Sigmoid colon (tissue), 7 donors: ENCODE data around the gene MRPL34. TPM values are rescaled to one million over a fixed set of nuclear protein-coding genes. Genes with fewer than 3 reads are reported as not detected.

Source experiments
- DNase-seq: peaks from one replicate; pipeline ENCODE4 v3.0.0-alpha.2; 2019
- H3K27ac ChIP-seq, 4 donors: fragments of 200-600 bp; sonication (generic); one replicate each; pipeline ENCODE4 v1.5.1; 2016 to 2019; ENCODE audit warnings: mild to moderate bottlenecking in 1 of 4
- H3K27me3 ChIP-seq, 3 donors: fragments of 200-600 bp; sonication (generic); one replicate each; pipeline ENCODE4 v1.5.1; 2019; ENCODE audit warnings: mild to moderate bottlenecking in 1 of 3
- H3K36me3 ChIP-seq, 4 donors: fragments of 200-600 bp; sonication (generic); one replicate each; pipeline ENCODE4 v1.5.1; 2016 to 2019
- H3K4me1 ChIP-seq, 4 donors: fragments of 200-600 bp; sonication (generic); one replicate each; pipeline ENCODE4 v1.5.1; 2017 to 2019
- H3K4me3 ChIP-seq, 4 donors: fragments of 200-600 bp; sonication (generic); one replicate each; pipeline ENCODE4 v1.5.1; 2017 to 2019; ENCODE audit warnings: mild to moderate bottlenecking in 2 of 4, moderate library complexity in 1 of 4
- H3K9me3 ChIP-seq, 4 donors: fragments of 200-600 bp in 3 of 4; sonication (generic) in 3 of 4; one replicate each; pipeline versions ENCODE4 v1.5.1 to v1.6.1; 2013 to 2019
- EP300 ChIP-seq, 4 donors: sonication (generic); formaldehyde crosslinking; IDR thresholded peaks; one replicate each; pipeline ENCODE4 v1.6.1; 2017; ENCODE audit warnings: antibody characterized with exemption in 4 of 4
- POLR2A ChIP-seq, 2 donors: fragments of 450-650 bp; IDR thresholded peaks; one replicate each; pipeline ENCODE4 v1.6.1; 2016; ENCODE audit warnings: antibody characterized with exemption in 2 of 2, mild to moderate bottlenecking in 2 of 2, moderate library complexity in 2 of 2
- POLR2AphosphoS5 ChIP-seq, 4 donors: sonication (generic); formaldehyde crosslinking; IDR thresholded peaks; one replicate each; pipeline ENCODE4 v1.6.1; 2017; ENCODE audit warnings: antibody characterized with exemption in 4 of 4
- WGBS, 2 donors: extraction: QIAGEN DNeasy Blood & Tissue Kit; methylation state at CpG; one replicate each; pipeline ENCODE4 v1.1.7; 2013; 5-methylcytosine and 5-hydroxymethylcytosine counted together
- intact Hi-C: fragments of 100-400 bp; cut with DNase I; formaldehyde crosslinking; loops from one replicate; pipeline ENCODE4 v1.15.1; 2023
- polyA plus RNA-seq, 3 donors: library from polyadenylated mRNA; stranded (reverse); fragments of 200-250 nt; gene quantifications; one replicate each; pipeline ENCODE4 v1.2.3, GENCODE V29; 2013
- total RNA-seq, 4 donors: library from RNA; depleted of rRNA; stranded (reverse); fragments of >200 nt; gene quantifications; one replicate each; pipeline ENCODE4 v1.1.0, GENCODE V29; 2016
- TF ChIP-seq, protein P1 (sequence below), 4 experiments: fragments of 450-650 bp in 3 of 4; fragments of 200-600 bp in 1 of 4; IDR thresholded peaks; one replicate each; pipeline ENCODE4 v1.5.1; 2016 to 2019; ENCODE audit warnings: antibody characterized with exemption in 4 of 4, mild to moderate bottlenecking in 3 of 4, moderate library complexity in 2 of 4
- donor health status: healthy with polysubstance abuse.
- donor health status: Bipolar disorder and iron deficiency.
- donor health status: healthy.

MRPL34 gene
- total and polyA plus RNA-seq, 7 donors, result 174 to 476 (median 275) TPM

DNA sequence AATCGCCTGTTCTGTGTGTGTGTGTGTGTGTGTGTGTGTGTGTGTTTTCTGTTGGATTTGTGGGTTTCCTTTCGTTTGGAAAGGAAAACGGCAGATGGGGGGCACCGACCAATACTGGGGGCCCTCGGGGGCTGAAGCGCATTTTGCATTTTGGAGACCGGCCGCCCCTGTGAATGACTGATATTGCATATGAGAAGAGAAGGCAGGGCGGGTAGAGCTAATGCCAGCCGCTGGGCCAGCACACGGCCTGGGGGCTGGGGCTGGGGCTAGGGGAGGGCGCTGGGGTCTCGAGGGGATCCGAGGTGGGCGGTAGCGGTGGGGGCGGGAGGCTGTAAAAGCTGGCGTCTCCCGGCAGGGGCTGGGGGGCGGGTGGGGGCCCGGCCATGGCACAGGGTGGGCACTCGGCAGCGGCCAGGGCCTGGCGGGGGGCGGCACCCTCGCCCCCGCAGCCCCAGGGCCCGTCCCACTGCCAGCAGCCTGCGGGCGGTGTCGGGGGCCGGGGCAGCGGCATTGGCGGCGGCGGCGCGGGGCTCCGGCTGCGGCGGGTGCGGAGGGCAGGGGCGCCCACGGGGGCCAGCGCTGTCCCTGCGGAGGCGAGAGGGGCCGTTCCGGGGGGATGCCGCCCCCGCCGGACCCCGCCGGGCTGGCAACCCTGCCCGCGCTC is 17.8 kb downstream of the MRPL34 start:
- intact Hi-C loops, result no loop called here
- Histone ChIP-seq H3K4me3 (peak overlapping the region in 1 of 4 donors; percentile 28), H3K4me1 (peaks cover 0 to 11% (median 8%) of the 10 kb centered on the region in 4 donors), H3K36me3 (peaks cover 9 to 44% (median 21%) of the 10 kb centered on the region in 4 donors), H3K27ac (no peak overlapping the region), H3K27me3 (peaks cover 0 to 8% (median 0%) of the 10 kb centered on the region in 3 donors), H3K9me3 (no peaks in the 10 kb centered on the region)
- TF ChIP-seq, protein P1, sequence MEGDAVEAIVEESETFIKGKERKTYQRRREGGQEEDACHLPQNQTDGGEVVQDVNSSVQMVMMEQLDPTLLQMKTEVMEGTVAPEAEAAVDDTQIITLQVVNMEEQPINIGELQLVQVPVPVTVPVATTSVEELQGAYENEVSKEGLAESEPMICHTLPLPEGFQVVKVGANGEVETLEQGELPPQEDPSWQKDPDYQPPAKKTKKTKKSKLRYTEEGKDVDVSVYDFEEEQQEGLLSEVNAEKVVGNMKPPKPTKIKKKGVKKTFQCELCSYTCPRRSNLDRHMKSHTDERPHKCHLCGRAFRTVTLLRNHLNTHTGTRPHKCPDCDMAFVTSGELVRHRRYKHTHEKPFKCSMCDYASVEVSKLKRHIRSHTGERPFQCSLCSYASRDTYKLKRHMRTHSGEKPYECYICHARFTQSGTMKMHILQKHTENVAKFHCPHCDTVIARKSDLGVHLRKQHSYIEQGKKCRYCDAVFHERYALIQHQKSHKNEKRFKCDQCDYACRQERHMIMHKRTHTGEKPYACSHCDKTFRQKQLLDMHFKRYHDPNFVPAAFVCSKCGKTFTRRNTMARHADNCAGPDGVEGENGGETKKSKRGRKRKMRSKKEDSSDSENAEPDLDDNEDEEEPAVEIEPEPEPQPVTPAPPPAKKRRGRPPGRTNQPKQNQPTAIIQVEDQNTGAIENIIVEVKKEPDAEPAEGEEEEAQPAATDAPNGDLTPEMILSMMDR (IDR thresholded peaks at IDR 0.05), result no peak
- TF ChIP-seq POLR2AphosphoS5 (IDR thresholded peaks at IDR 0.05) (no peak), POLR2A (IDR thresholded peaks at IDR 0.05) (no peak), EP300 (IDR thresholded peaks at IDR 0.05) (no peak)
- 30 to 57% methylated on average over 56 of the region's 56 CpGs for WGBS, 2 donors
- DNase-seq, result no peak

DNA sequence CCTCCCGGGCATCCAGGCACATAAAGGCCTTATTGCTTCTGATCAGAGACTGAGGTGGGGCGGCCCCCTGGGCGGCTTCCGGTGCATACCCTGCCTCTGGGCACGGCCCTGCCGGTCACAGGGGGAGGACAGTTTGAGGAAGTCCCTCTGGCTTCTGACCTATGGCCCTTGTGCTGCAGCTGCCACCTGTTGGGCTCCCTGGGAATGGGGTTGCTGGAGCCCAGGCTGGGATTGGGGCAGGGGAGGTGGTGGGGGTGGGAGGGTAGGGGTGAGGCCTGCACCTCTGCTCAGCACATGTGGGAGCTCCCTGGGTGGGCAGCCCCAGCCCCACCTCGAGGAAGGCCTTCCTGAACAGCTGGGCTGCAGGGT is 18.3 kb downstream of the MRPL34 start:
- H3K27me3 ChIP-seq, result peaks cover 4 to 14% (median 5%) of the 10 kb centered on the region in 3 donors
- TF ChIP-seq POLR2A (IDR thresholded peaks at IDR 0.05) (no peak), POLR2AphosphoS5 (IDR thresholded peaks at IDR 0.05) (no peak), EP300 (IDR thresholded peaks at IDR 0.05) (no peak)
- TF ChIP-seq, protein P1 (IDR thresholded peaks at IDR 0.05), result no peak
- 30 to 44% methylated on average over 7 of the region's 7 CpGs for WGBS, 2 donors
- H3K36me3 ChIP-seq, result peaks cover 9 to 38% (median 19%) of the 10 kb centered on the region in 4 donors
- H3K9me3 ChIP-seq, result no peaks in the 10 kb centered on the region
- DNase-seq, result no peak
- intact Hi-C loops, result no loop called here
- H3K4me3 ChIP-seq, result peak overlapping the region in 1 of 4 donors; percentile 28
- no peak overlapping the region for H3K27ac ChIP-seq
- peaks cover 0 to 16% (median 14%) of the 10 kb centered on the region in 4 donors for H3K4me1 ChIP-seq

DNA sequence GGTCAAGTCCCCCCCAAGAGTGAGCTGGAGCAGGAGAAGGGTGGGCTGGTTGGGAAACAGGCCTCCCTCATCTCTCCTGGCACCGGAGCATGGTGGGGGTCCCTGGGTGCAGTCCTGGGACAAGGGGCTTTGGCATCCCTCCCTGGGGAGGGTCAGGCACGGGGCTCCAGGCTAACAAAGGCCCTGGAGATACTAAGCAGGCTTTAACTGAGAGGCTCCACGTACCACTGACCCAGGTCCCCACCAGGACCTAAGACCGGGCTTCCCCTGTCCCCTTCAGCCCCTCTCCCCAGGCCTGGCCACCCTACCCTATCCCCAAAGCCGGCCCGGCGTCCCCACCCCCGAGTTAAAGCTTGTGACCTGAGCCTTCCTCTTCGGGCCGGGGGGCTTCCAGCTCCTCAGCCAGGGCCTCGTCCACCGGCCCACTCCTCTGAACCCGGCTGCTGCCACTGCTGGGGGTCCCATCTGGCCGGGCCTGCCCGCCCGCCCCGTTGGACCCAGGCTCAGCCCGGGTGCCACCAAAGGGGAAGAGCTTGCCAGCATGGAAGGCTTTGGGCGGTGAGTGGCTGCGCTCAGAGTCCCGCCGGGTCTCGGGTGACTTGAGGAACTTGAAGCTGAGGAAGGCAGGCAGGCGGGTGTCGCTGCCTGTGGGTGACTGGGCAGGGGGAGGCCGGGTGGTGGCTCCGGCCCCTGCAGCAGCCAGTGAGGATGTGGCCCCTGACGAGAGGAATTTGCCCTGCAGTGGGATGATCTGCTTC is 18.9 kb downstream of the MRPL34 start:
- no peaks in the 10 kb centered on the region for H3K9me3 ChIP-seq
- no peak for DNase-seq
- peaks cover 5 to 19% (median 11%) of the 10 kb centered on the region in 3 donors for H3K27me3 ChIP-seq
- no peak overlapping the region for H3K4me3 ChIP-seq
- TF ChIP-seq, protein P1 (IDR thresholded peaks at IDR 0.05), result no peak
- TF ChIP-seq EP300 (IDR thresholded peaks at IDR 0.05) (no peak), POLR2AphosphoS5 (IDR thresholded peaks at IDR 0.05) (no peak), POLR2A (IDR thresholded peaks at IDR 0.05) (no peak)
- peaks cover 9 to 33% (median 14%) of the 10 kb centered on the region in 4 donors for H3K36me3 ChIP-seq
- intact Hi-C loops, result no loop called here
- peaks cover 0 to 22% (median 19%) of the 10 kb centered on the region in 4 donors for H3K4me1 ChIP-seq
- H3K27ac ChIP-seq, result no peak overlapping the region
- 93% methylated on average over 28 of the region's 28 CpGs for WGBS, 2 donors

DNA sequence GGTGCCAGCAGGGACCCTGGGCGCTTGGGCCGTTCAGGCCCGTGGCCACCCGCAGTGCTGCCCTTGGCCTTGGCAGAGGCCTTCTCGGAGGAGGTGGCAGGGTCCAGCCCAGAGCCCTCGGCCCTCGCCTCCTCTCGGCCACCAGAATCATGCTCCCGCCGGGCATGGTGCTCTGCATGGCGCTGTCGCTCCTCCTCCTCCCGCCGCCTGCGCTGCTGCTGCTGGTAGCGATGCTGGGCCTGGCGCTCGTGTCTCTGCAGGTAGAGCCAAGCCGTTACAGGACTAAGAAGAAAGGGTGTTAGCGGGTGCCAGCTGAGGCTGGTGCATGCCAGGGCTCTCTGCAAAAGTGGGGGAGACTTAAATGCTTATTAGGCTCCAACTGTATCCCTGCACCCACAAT is 19.5 kb downstream of the MRPL34 start:
- Histone ChIP-seq H3K9me3 (no peaks in the 10 kb centered on the region), H3K36me3 (peaks cover 6 to 27% (median 8%) of the 10 kb centered on the region in 4 donors), H3K27ac (no peak overlapping the region), H3K4me1 (peaks cover 0 to 22% (median 19%) of the 10 kb centered on the region in 4 donors), H3K27me3 (peaks cover 5 to 25% (median 15%) of the 10 kb centered on the region in 3 donors), H3K4me3 (no peak overlapping the region)
- intact Hi-C loops, result no loop called here
- no peak for TF ChIP-seq EP300 (IDR thresholded peaks at IDR 0.05)
- TF ChIP-seq, protein P1 (IDR thresholded peaks at IDR 0.05), result no peak
- no peak for TF ChIP-seq POLR2AphosphoS5 (IDR thresholded peaks at IDR 0.05)
- TF ChIP-seq POLR2A (IDR thresholded peaks at IDR 0.05), result no peak
- 97% methylated on average over 20 of the region's 20 CpGs for WGBS, 2 donors
- no peak for DNase-seq
